Neutrophil (primary cell): Measurements from ENCODE around the gene CA6.
"Not testable (repeated sequence)": the region's sequence is repeated elsewhere in the genome, so short reads cannot be mapped to it uniquely, and the experiment has no call there.

ENCODE experiments used
- H3K27ac ChIP-seq: fragments of 200-600 bp; sonication (generic); 2 replicates; pipeline ENCODE4 v1.5.1; 2016; ENCODE audit warnings: mild to moderate bottlenecking, moderate library complexity
- H3K27me3 ChIP-seq: fragments of 200-600 bp; sonication (generic); 2 replicates; pipeline ENCODE4 v1.6.0; 2016; ENCODE audit warnings: mild to moderate bottlenecking
- H3K36me3 ChIP-seq: fragments of 200-600 bp; sonication (generic); 2 replicates; pipeline ENCODE4 v1.5.1; 2017
- H3K4me1 ChIP-seq, 2 experiments: fragments of 200-600 bp in 1 of 2; sonication (generic) in 1 of 2; 1 replicate in 1 of 2; 2 replicates in 1 of 2; pipeline versions ENCODE4 v1.5.1 to v1.6.1; 2013 to 2016; ENCODE audit warnings: low read depth in 1 of 2, low read length in 1 of 2, mild to moderate bottlenecking in 1 of 2, moderate library complexity in 1 of 2; ENCODE audit not compliant: control insufficient read depth in 1 of 2, insufficient read depth in 1 of 2
- H3K4me3 ChIP-seq, 2 experiments: fragments of 200-600 bp in 1 of 2; sonication (generic) in 1 of 2; 1 replicate in 1 of 2; 2 replicates in 1 of 2; pipeline ENCODE4 v1.5.1; 2013 to 2016; ENCODE audit warnings: low read depth in 1 of 2, low read length in 1 of 2, mild to moderate bottlenecking in 1 of 2, moderate library complexity in 1 of 2
- H3K9me3 ChIP-seq: fragments of 200-600 bp; sonication (generic); 2 replicates; pipeline ENCODE4 v1.5.1; 2016
- TF ChIP-seq, protein P1 (sequence below): fragments of 200-600 bp; sonication (generic); IDR thresholded peaks from 2 replicates; pipeline ENCODE4 v1.5.1; 2016; ENCODE audit warnings: antibody characterized with exemption

The CA6 gene

DNA sequence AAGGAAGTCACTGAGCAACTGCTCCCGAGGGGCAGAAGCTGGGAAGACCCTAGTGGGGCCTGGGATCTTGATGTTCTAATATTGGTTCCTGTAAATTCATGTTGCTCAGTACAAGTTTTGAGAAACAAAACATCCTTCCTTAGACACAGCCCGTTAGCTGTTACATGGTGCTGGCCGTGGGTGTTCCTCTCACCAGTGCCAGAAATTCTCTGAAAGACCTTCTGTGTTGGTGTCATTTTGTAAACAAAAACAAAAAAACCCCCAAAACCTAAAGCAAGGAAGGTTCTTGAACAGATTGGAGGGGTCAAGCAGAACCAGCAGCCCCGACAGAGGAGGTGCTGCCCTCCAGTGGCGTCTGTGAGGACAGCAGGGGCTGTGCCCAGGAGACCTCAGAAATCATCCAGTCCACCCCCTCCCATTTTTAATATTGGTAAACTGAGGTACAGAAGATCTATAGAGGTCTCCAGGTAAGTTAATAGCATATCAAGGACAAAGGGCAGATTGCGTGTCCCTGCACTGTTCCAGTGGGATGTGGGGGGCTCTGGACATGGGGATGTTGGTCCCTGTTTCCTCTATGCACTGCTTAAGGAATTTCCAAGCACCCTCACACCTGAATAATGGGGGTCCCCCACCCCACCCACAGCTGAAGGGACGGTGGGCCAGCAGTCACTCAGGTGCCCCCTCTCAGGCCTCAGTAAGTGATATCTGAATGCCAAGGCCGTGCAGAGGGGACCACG, 42.4 kb downstream of the CA6 start:
- Histone ChIP-seq H3K36me3 (no peaks in the 10 kb centered on the region), H3K27me3 (no peaks in the 10 kb centered on the region), H3K9me3 (no peaks in the 10 kb centered on the region), H3K27ac (peak overlapping the region; percentile 76), H3K4me1 (peaks cover 38 to 44% of the 10 kb centered on the region in 2 experiments), H3K4me3 (peak overlapping the region; percentile 39 to 47)
- TF ChIP-seq, protein P1, sequence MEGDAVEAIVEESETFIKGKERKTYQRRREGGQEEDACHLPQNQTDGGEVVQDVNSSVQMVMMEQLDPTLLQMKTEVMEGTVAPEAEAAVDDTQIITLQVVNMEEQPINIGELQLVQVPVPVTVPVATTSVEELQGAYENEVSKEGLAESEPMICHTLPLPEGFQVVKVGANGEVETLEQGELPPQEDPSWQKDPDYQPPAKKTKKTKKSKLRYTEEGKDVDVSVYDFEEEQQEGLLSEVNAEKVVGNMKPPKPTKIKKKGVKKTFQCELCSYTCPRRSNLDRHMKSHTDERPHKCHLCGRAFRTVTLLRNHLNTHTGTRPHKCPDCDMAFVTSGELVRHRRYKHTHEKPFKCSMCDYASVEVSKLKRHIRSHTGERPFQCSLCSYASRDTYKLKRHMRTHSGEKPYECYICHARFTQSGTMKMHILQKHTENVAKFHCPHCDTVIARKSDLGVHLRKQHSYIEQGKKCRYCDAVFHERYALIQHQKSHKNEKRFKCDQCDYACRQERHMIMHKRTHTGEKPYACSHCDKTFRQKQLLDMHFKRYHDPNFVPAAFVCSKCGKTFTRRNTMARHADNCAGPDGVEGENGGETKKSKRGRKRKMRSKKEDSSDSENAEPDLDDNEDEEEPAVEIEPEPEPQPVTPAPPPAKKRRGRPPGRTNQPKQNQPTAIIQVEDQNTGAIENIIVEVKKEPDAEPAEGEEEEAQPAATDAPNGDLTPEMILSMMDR, result peak; percentile 91

- Histone ChIP-seq H3K4me1 (peaks cover 38 to 41% of the 10 kb centered on the region in 2 experiments), H3K36me3 (no peaks in the 10 kb centered on the region), H3K9me3 (no peaks in the 10 kb centered on the region), H3K27me3 (no peaks in the 10 kb centered on the region), H3K4me3 (no peak overlapping the region), H3K27ac (peak overlapping the region; percentile 76)
- TF ChIP-seq, protein P1, result no peak
These were observed 42.9 kb downstream of the CA6 start for GRCh38 chr1:8988618-8988967.

- TF ChIP-seq, protein P1, result no peak
- Histone ChIP-seq H3K4me3 (no peak overlapping the region), H3K9me3 (no peaks in the 10 kb centered on the region), H3K27ac (no peak overlapping the region), H3K27me3 (no peaks in the 10 kb centered on the region), H3K36me3 (no peaks in the 10 kb centered on the region), H3K4me1 (peaks cover 38 to 39% of the 10 kb centered on the region in 2 experiments)
These were observed 43.4 kb downstream of the CA6 start for GRCh38 chr1:8989061-8989460.

DNA sequence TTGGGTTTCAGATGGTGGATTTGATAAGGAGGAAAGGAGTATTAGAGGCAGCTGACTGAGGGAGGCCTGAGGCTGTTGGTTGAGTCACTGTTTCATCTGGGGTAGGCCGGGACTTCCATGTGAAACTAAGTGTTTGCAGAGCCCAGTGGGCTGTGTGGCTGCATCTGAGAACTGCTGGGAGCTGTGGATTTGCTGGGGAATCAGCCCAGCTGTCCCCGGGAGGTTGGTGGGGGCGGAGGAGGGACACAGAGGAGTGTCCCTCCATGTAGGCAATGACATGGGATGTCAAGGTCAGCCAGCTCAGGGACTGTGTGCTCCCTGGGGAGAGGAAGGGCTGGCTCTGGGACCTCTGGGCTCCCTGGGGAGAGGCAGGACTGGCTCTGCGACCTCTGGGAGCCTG, 44.2 kb downstream of the CA6 start:
- TF ChIP-seq, protein P1, result no peak
- no peaks in the 10 kb centered on the region for H3K9me3 ChIP-seq
- peaks cover 33 to 38% of the 10 kb centered on the region in 2 experiments for H3K4me1 ChIP-seq
- no peak overlapping the region for H3K4me3 ChIP-seq
- no peaks in the 10 kb centered on the region for H3K27me3 ChIP-seq
- H3K27ac ChIP-seq, result no peak overlapping the region
- H3K36me3 ChIP-seq, result no peaks in the 10 kb centered on the region

GRCh38 chr1:8992936-8993687, 47.4 kb downstream of the CA6 start:
- TF ChIP-seq, protein P1, result no peak
- H3K27me3 ChIP-seq, result no peaks in the 10 kb centered on the region
- H3K27ac ChIP-seq, result no peak overlapping the region
- H3K9me3 ChIP-seq, result no peaks in the 10 kb centered on the region
- no peak overlapping the region for H3K4me3 ChIP-seq
- no peaks in the 10 kb centered on the region for H3K36me3 ChIP-seq
- H3K4me1 ChIP-seq, result peaks cover 7 to 8% of the 10 kb centered on the region in 2 experiments

GRCh38 chr1:8993962-8994675, 48.5 kb downstream of the CA6 start:
- H3K27me3 ChIP-seq, H3K27ac ChIP-seq, H3K9me3 ChIP-seq, H3K4me3 ChIP-seq, H3K4me1 ChIP-seq, H3K36me3 ChIP-seq: not testable (repeated sequence)

GRCh38 chr1:9001534-9002214, 56.0 kb downstream of the CA6 start:
- H3K27ac ChIP-seq, H3K27me3 ChIP-seq, H3K36me3 ChIP-seq, H3K9me3 ChIP-seq, H3K4me3 ChIP-seq: not testable (repeated sequence)
- peaks cover 10 to 13% of the 10 kb centered on the region in 2 experiments for H3K4me1 ChIP-seq

GRCh38 chr1:9002215-9002560, 56.5 kb downstream of the CA6 start:
- not testable (repeated sequence) for H3K9me3 ChIP-seq, H3K27ac ChIP-seq, H3K4me3 ChIP-seq, H3K27me3 ChIP-seq, H3K36me3 ChIP-seq
- H3K4me1 ChIP-seq, result peaks cover 10 to 13% of the 10 kb centered on the region in 2 experiments
